Naive thymus-derived CD4-positive, alpha-beta T cell (primary cell): ENCODE measurements around the gene SPACDR. TPM values are rescaled to one million over a fixed set of nuclear protein-coding genes. Genes with fewer than 3 reads are reported as not detected.

ENCODE experiments used
- ATAC-seq: fragments of 150-1000 bp; cut with Tn5 transposase; 2 replicates; pipeline ENCODE4 v1.10.0; 2021; ENCODE audit warnings: mild to moderate bottlenecking, moderate library complexity
- CTCF ChIA-PET: fragments of 350-600 bp; sonication (Branson Sonifier 250); formaldehyde crosslinking; loops from one replicate; lab custom pipeline; 2021; ENCODE audit warnings: antibody characterized with exemption; lab: Charles Lee
- POLR2A ChIA-PET: fragments of 350-600 bp; sonication (Branson Sonifier 250); formaldehyde crosslinking; loops from one replicate; lab custom pipeline; 2021; ENCODE audit warnings: antibody characterized with exemption, inconsistent platforms; lab: Charles Lee
- DNase-seq, 9 donors: peaks; one replicate each; pipeline versions ENCODE4 v3.0.0 to v3.0.0-alpha.2; 2020 to 2022; ENCODE audit warnings: mixed read lengths in 1 of 9
- H3K27ac ChIP-seq: one replicate; pipeline ENCODE4 v1.7.0; 2013; ENCODE audit warnings: mild to moderate bottlenecking, low read depth, low read length, moderate library complexity
- H3K27me3 ChIP-seq, 2 donors: one replicate each; pipeline ENCODE4 v1.7.0; 2013; ENCODE audit warnings: low read length in 2 of 2, mild to moderate bottlenecking in 2 of 2, moderate library complexity in 2 of 2; ENCODE audit not compliant: control insufficient read depth in 2 of 2, insufficient read depth in 2 of 2
- H3K36me3 ChIP-seq, 3 experiments: 1 replicate in 2 of 3; 2 replicates in 1 of 3; pipeline ENCODE4 v1.7.0; 2013; ENCODE audit warnings: low read length in 3 of 3, mild to moderate bottlenecking in 3 of 3, moderate library complexity in 1 of 3; ENCODE audit not compliant: insufficient read depth in 3 of 3, control insufficient read depth in 2 of 3
- H3K4me1 ChIP-seq, 2 donors: one replicate each; pipeline ENCODE4 v1.7.0; 2013; ENCODE audit warnings: low read length in 2 of 2, mild to moderate bottlenecking in 2 of 2, moderate library complexity in 1 of 2; ENCODE audit not compliant: control insufficient read depth in 2 of 2, insufficient read depth in 2 of 2
- H3K4me3 ChIP-seq: 2 replicates; pipeline ENCODE4 v1.7.0; 2013; ENCODE audit warnings: mild to moderate bottlenecking, low read length
- H3K9me3 ChIP-seq, 3 experiments: 1 replicate in 2 of 3; 2 replicates in 1 of 3; pipeline ENCODE4 v1.7.0; 2013; ENCODE audit warnings: low read length in 3 of 3; ENCODE audit not compliant: control insufficient read depth in 2 of 3
- H3K27ac Mint-ChIP-seq, 9 donors: one replicate each; pipeline ENCODE4 v1.8.0; 2020 to 2022; ENCODE audit warnings: mixed read lengths in 9 of 9, mild to moderate bottlenecking in 8 of 9, moderate library complexity in 5 of 9, inconsistent platforms in 2 of 9
- H3K27me3 Mint-ChIP-seq, 5 donors: one replicate each; pipeline ENCODE4 v1.8.0; 2021 to 2022; ENCODE audit warnings: mixed read lengths in 5 of 5, mild to moderate bottlenecking in 1 of 5
- H3K36me3 Mint-ChIP-seq, 5 donors: one replicate each; pipeline ENCODE4 v1.8.0; 2020 to 2022; ENCODE audit warnings: mixed read lengths in 5 of 5, mild to moderate bottlenecking in 3 of 5, inconsistent platforms in 1 of 5
- H3K4me1 Mint-ChIP-seq, 7 donors: one replicate each; pipeline ENCODE4 v1.8.0; 2020 to 2022; ENCODE audit warnings: mixed read lengths in 7 of 7, mild to moderate bottlenecking in 3 of 7, inconsistent platforms in 1 of 7
- H3K4me3 Mint-ChIP-seq, 10 donors: one replicate each; pipeline ENCODE4 v1.8.0; 2020 to 2022; ENCODE audit warnings: mild to moderate bottlenecking in 10 of 10, mixed read lengths in 10 of 10, moderate library complexity in 6 of 10, inconsistent platforms in 2 of 10
- H3K9me3 Mint-ChIP-seq, 11 donors: one replicate each; pipeline ENCODE4 v1.8.0; 2020 to 2022; ENCODE audit warnings: mixed read lengths in 11 of 11, mild to moderate bottlenecking in 4 of 11, inconsistent platforms in 1 of 11, moderate library complexity in 1 of 11
- intact Hi-C, 2 donors: fragments of 100-400 bp; cut with micrococcal nuclease; formaldehyde crosslinking; loops; one replicate each; pipeline ENCODE4 v1.15.1; 2023
- polyA plus RNA-seq, 2 donors: library from polyadenylated mRNA; unstranded; fragments of 300-500 nt; fragmentation: Illumina TruSeq; gene quantifications; one replicate each; pipeline ENCODE4 v1.2.3, GENCODE V29; 2021
- total RNA-seq, 6 experiments: library from RNA in 5 of 6; stranded (reverse) in 5 of 6; gene quantifications; 1 replicate in 5 of 6; 2 replicates in 1 of 6; pipeline ENCODE4 v1.2.3 and lab custom pipeline; 2021 to 2026

The SPACDR gene
- total and polyA plus RNA-seq, 7 experiments from 2014 or later: 0.85 to 7.8 (median 2.2) TPM; not detected in 1

GRCh38 chr7:100432053-100432452 lies 32.0 kb downstream of the SPACDR start:
- no peaks in the 10 kb centered on the region for H3K27me3 ChIP-seq
- no peak for ATAC-seq
- H3K27ac ChIP-seq: peak overlapping the region; percentile 46
- intact Hi-C loops: loop anchor here in 1 of 2 donors (10.0 kb wide), 1 partner anchor 893 kb away; the partner anchor contains the start of gene IFT22
- peaks cover 32 to 44% of the 10 kb centered on the region in 2 donors for H3K4me1 ChIP-seq
- Mint-ChIP-seq H3K4me1 (peaks cover 33 to 70% (median 57%) of the 10 kb centered on the region in 7 donors), H3K9me3 (peaks cover 0 to 18% (median 0%) of the 10 kb centered on the region in 11 donors), H3K4me3 (peak overlapping the region; percentile 63 to 97 (median 86)), H3K27ac (peak overlapping the region; percentile 84 to 100 (median 89)), H3K36me3 (peaks cover 0 to 36% (median 13%) of the 10 kb centered on the region in 5 donors), H3K27me3 (peaks cover 0 to 24% (median 0%) of the 10 kb centered on the region in 5 donors)
- no peak for DNase-seq
- ChIA-PET POLR2A (interaction anchor here (0.7 to 1.7 kb wide), 3 partner anchors 24 to 184 kb away, joined by 3 read pairs; no protein-coding TSS in a partner anchor), CTCF (no interaction called here)
- H3K36me3 ChIP-seq: peaks cover 0 to 43% (median 3%) of the 10 kb centered on the region in 3 experiments
- no peak overlapping the region for H3K4me3 ChIP-seq
- no peaks in the 10 kb centered on the region for H3K9me3 ChIP-seq

- Histone ChIP-seq H3K36me3 (peaks cover 0 to 43% (median 3%) of the 10 kb centered on the region in 3 experiments), H3K4me1 (peaks cover 32 to 44% of the 10 kb centered on the region in 2 donors), H3K27ac (peak overlapping the region; percentile 97), H3K9me3 (no peaks in the 10 kb centered on the region), H3K4me3 (no peak overlapping the region), H3K27me3 (no peaks in the 10 kb centered on the region)
- Mint-ChIP-seq H3K4me1 (peaks cover 33 to 67% (median 55%) of the 10 kb centered on the region in 7 donors), H3K36me3 (peaks cover 0 to 34% (median 13%) of the 10 kb centered on the region in 5 donors), H3K27ac (peak overlapping the region; percentile 68 to 100 (median 91)), H3K4me3 (peak overlapping the region; percentile 71 to 97 (median 86)), H3K27me3 (peaks cover 0 to 22% (median 0%) of the 10 kb centered on the region in 5 donors), H3K9me3 (peaks cover 0 to 18% (median 0%) of the 10 kb centered on the region in 11 donors)
- intact Hi-C loops: loop anchor here in 1 of 2 donors (10.0 kb wide), 1 partner anchor 893 kb away; the partner anchor contains the start of gene IFT22
- DNase-seq (peak in 1 of 9 donors; percentile 22), ATAC-seq (no peak)
- CTCF ChIA-PET: no interaction called here
- POLR2A ChIA-PET: interaction anchor here (1.7 to 4.1 kb wide), 2 partner anchors 14 to 152 kb away, joined by 3 to 34 read pairs; no protein-coding TSS in a partner anchor
These were observed 32.7 kb downstream of the SPACDR start for GRCh38 chr7:100431286-100431735.

GRCh38 chr7:100430493-100431285 lies 33.4 kb downstream of the SPACDR start:
- H3K36me3 ChIP-seq: peaks cover 0 to 38% (median 3%) of the 10 kb centered on the region in 3 experiments
- Mint-ChIP-seq H3K4me3 (peak overlapping the region; percentile 81 to 97 (median 86)), H3K36me3 (peaks cover 0 to 32% (median 13%) of the 10 kb centered on the region in 5 donors), H3K9me3 (peaks cover 0 to 20% (median 0%) of the 10 kb centered on the region in 11 donors), H3K4me1 (peaks cover 33 to 69% (median 54%) of the 10 kb centered on the region in 7 donors), H3K27ac (peak overlapping the region; percentile 77 to 100 (median 91)), H3K27me3 (peaks cover 0 to 24% (median 0%) of the 10 kb centered on the region in 5 donors)
- H3K27me3 ChIP-seq: no peaks in the 10 kb centered on the region
- peak overlapping the region; percentile 97 for H3K27ac ChIP-seq
- POLR2A ChIA-PET: interaction anchor here (0.6 to 4.1 kb wide), 20 partner anchors 7 to 743 kb away, joined by 3 to 58 read pairs (median 4); partner anchors contain the start of genes FBXO24, LRCH4, MCM7 and POP7
- no peaks in the 10 kb centered on the region for H3K9me3 ChIP-seq
- CTCF ChIA-PET: no interaction called here
- peak overlapping the region; percentile 88 for H3K4me3 ChIP-seq
- H3K4me1 ChIP-seq: peaks cover 32 to 44% of the 10 kb centered on the region in 2 donors
- ATAC-seq: no peak
- DNase-seq: peak in 3 of 9 donors; percentile 25 to 41 (median 25)
- intact Hi-C loops: loop anchor here in 1 of 2 donors (10.0 kb wide), 1 partner anchor 894 kb away; the partner anchor contains the start of gene IFT22

GRCh38 chr7:100429637-100430492 lies 34.2 kb downstream of the SPACDR start, which contains the start of gene MEPCE:
Gene MEPCE (plus strand): TSS chr7:100429831. CDS start chr7:100430019, 188 bp downstream.
- ATAC-seq (peak; percentile 55), DNase-seq (peak; percentile 94 to 98 (median 97))
- H3K27ac ChIP-seq: peak within 1 kb of the TSS; percentile 97
- H3K36me3 ChIP-seq: peaks cover 0 to 36% (median 3%) of the 10 kb centered on the region in 3 experiments
- POLR2A ChIA-PET: interaction anchor here (0.6 to 4.1 kb wide), 42 partner anchors 8 to 1021 kb away, joined by 3 to 58 read pairs (median 5); partner anchors contain the start of genes BUD31, CNPY4, COPS6 and FBXO24
- peak within 1 kb of the TSS; percentile 88 for H3K4me3 ChIP-seq
- Mint-ChIP-seq H3K4me1 (peaks cover 28 to 64% (median 50%) of the 10 kb centered on the region in 7 donors), H3K36me3 (peaks cover 0 to 25% (median 12%) of the 10 kb centered on the region in 5 donors), H3K27ac (peak within 1 kb of the TSS; percentile 99 to 100 (median 100)), H3K27me3 (peaks cover 0 to 24% (median 0%) of the 10 kb centered on the region in 5 donors), H3K4me3 (peak within 1 kb of the TSS; percentile 93 to 100 (median 98)), H3K9me3 (peaks cover 0 to 20% (median 0%) of the 10 kb centered on the region in 11 donors)
- peaks cover 26 to 37% of the 10 kb centered on the region in 2 donors for H3K4me1 ChIP-seq
- intact Hi-C loops: loop anchor here (1.0 to 10.0 kb wide), 32 partner anchors 20 to 955 kb away; partner anchors contain the start of genes FBXO24 (in 2 of the 2), GPC2 (in 2 of the 2), LRCH4 (in 2 of the 2) and MOSPD3 (in 2 of the 2)
- no peaks in the 10 kb centered on the region for H3K27me3 ChIP-seq
- H3K9me3 ChIP-seq: no peaks in the 10 kb centered on the region
- CTCF ChIA-PET: interaction anchor here (1.0 kb wide), 1 partner anchor 22 kb away, joined by 3 read pairs; no protein-coding TSS in a partner anchor

- Mint-ChIP-seq H3K4me1 (peaks cover 22 to 56% (median 42%) of the 10 kb centered on the region in 7 donors), H3K36me3 (peaks cover 0 to 18% (median 7%) of the 10 kb centered on the region in 5 donors)
These were observed 35.0 kb downstream of the SPACDR start for GRCh38 chr7:100428967-100429636.

More at GRCh38 chr7:100428967-100429636, 35.0 kb downstream of the SPACDR start:
- Mint-ChIP-seq H3K27me3 (peaks cover 0 to 24% (median 0%) of the 10 kb centered on the region in 5 donors), H3K9me3 (peaks cover 0 to 18% (median 0%) of the 10 kb centered on the region in 11 donors), H3K27ac (peak overlapping the region; percentile 99 to 100 (median 100)), H3K4me3 (peak overlapping the region; percentile 93 to 100 (median 97))
- Histone ChIP-seq H3K4me3 (peak overlapping the region; percentile 88), H3K36me3 (peaks cover 0 to 30% (median 2%) of the 10 kb centered on the region in 3 experiments), H3K27ac (peak overlapping the region; percentile 97), H3K27me3 (no peaks in the 10 kb centered on the region), H3K4me1 (peaks cover 22 to 29% of the 10 kb centered on the region in 2 donors), H3K9me3 (no peaks in the 10 kb centered on the region)
- peak; percentile 100 for DNase-seq
- ChIA-PET POLR2A (interaction anchor here (0.6 to 4.1 kb wide), 46 partner anchors 8 to 1020 kb away, joined by 3 to 58 read pairs (median 6); partner anchors contain the start of genes AP4M1, ATP5MF, BUD31 and CNPY4), CTCF (interaction anchor here (0.6 to 1.0 kb wide), 3 partner anchors 21 to 157 kb away, joined by 3 to 5 read pairs (median 3); partner anchors contain the start of genes FBXO24 and LRCH4)
- peak; percentile 76 for ATAC-seq
- intact Hi-C loops: loop anchor here (1.0 to 10.0 kb wide), 41 partner anchors 7 to 954 kb away; partner anchors contain the start of genes AP4M1 (in 2 of the 2), CNPY4 (in 2 of the 2), FBXO24 (in 2 of the 2) and GPC2 (in 2 of the 2)
